GM18511 (cell line): ENCODE measurements around the gene IQCK.
"Not testable (repeated sequence)": the region's sequence is repeated elsewhere in the genome, so short reads cannot be mapped to it uniquely, and the experiment has no call there.

Source experiments
- ATAC-seq: cut with Tn5 transposase; IDR thresholded peaks from one replicate; pipeline ENCODE4 v1.9.1; 2021; ENCODE audit warnings: mild to moderate bottlenecking, moderate library complexity; ENCODE audit not compliant: unreplicated experiment

IQCK gene, protein sequence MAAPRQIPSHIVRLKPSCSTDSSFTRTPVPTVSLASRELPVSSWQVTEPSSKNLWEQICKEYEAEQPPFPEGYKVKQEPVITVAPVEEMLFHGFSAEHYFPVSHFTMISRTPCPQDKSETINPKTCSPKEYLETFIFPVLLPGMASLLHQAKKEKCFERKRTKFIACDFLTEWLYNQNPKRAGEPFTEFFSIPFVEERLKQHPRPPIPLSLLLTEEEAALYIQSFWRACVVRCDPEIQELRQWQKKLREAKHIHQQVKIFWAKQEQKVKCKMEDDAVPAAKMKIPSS

DNA sequence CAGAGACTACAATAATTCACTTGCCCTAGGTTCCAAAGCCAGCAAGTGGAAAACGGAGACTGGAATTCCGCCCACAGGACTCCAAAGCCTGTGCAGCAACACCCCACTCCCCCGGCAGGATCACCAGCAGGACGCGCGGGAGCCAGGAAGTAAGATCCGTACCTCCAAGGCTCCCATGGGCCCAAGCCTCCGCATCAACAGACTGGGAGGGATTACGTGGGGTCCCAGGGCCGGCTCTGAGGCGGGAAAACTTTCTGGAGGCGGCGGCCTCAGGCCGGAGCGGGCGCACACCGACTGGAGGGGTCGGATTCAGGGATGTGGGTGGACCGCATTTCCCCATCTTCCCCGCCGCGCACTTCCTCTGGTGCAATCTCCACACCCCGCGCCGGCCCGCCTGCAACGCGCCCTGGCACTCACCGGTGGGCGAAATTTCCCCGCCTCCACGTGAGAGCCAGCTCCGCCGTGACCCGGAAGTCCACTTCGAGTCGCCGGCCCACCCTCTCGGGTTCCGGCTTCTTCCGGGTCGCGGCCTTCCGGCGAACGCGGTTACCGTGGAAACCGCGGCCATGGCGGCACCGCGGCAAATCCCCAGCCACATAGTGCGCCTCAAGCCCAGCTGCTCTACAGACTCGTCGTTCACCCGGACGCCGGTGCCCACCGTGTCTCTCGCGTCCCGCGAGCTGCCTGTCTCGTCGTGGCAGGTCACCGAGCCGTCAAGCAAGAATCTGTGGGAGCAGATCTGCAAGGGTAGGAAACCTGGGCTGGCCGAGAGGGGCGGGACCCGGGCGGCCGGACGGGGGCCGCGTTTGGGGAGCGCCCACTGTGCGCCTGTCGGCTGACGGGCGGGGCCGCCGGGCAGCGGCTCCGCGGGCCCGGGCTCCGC is at the start of gene IQCK, which contains the start of gene KNOP1:
TSS of gene IQCK (plus strand) at position 531 of the 883 bp plus-strand sequence. CDS start at position 567, 36 bp downstream.
TSS of gene KNOP1 (minus strand) at position 487 of the 883 bp plus-strand sequence. CDS start 3,192 bp downstream, outside the sequence.
- peak; percentile 98 for ATAC-seq

DNA sequence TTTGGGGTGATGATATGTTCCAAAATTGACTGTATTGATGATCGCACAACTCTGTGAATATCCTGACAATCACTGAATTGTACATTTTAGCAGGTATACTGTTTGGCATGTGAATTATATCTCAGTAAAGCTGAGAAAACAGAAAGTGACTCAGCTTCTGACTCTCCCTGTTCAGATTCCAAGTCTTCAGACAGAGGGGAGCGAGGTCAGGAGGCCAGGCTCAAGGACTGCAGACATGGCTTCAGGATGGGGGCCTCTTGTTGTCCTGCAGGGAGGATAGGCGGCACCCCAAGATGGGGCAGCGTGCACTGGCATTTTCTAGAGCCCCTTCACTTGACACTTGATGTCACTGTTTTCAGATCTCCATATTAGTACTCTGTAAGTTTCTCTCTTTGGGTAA is 45.7 kb upstream of the IQCK start:
- ATAC-seq = no peak

DNA sequence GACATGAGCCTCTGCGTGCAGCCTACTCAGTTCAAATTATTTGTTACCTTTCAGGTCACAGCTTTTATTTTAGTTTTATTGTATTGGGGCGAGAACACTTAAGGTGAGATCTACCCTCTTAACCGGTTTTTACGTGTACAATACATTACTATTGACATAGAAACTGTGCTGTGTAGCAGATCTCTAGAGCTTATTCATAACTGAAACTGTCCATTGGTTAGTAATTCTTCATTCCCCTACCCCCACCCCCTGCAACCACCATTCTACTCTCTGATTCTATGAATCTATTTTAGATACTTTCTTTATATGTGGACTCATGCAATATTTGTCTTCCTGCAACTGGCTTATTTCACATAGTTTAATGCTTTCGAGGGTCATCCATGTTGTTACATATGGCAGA is 43.6 kb upstream of the IQCK start:
- ATAC-seq = no peak

GRCh38 chr16:19677402-19677801 is 40.7 kb upstream of the IQCK start:
- no peak for ATAC-seq

DNA sequence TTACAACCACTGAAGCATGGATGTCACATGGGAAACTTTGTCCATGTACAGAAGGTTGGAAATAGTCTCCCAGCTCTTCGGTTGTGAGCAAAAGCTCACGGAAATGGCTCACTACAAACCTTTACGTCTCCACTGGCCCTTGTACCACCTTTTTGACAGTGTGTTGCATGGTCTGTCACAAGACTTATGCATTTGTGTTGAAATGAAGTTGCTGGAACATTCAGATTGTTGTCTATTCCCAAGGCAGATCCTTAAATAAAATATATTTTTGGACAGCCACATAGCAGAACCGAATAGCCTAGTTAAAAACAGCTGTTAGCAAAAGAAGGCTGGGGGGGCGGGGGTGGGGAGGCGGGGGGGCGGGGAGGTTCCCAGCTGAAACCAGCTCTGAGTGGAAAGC is 39.3 kb upstream of the IQCK start:
- no peak for ATAC-seq

DNA sequence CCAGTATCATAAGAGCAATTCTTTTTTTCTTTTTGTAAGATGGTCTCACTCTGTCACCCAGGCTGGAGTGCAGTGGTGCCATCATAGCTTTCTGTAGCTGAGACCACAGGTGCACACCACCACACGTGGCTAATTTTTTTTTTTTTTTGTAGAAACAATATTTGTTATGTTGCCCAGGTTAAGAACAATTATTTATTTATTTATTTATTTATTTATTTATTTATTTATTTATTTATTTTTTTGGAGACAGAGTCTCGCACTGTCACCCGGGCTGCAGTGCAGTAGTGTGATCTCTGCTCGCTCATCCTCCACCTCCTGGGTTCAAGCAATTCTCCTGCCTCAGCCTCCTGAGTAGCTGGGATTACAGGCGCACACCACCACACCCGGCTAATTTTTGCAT is 38.8 kb upstream of the IQCK start:
- not testable (repeated sequence) for ATAC-seq

- no peak for ATAC-seq
Observed at GRCh38 chr16:19680881-19681340, 37.2 kb upstream of the IQCK start.

DNA sequence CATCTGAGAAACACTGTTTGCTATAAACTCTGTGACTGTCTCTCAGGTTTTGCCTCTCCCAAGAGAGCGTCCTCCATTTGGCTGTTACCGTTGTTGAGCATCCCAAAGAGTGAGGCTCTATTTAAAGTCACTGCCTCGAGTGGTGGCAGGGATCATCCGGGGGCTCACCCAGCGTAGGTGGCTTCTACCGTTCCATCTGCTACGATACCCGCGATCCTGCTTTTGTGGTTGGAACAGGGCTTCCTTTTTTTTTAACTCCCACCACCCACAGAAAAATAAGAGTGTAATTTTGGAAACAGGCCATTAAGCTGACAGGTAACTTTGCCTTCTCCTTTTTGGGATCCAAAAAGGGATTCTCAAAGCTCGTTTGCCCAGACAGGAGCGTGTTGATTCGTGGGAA is 36.4 kb upstream of the IQCK start:
- no peak for ATAC-seq

DNA sequence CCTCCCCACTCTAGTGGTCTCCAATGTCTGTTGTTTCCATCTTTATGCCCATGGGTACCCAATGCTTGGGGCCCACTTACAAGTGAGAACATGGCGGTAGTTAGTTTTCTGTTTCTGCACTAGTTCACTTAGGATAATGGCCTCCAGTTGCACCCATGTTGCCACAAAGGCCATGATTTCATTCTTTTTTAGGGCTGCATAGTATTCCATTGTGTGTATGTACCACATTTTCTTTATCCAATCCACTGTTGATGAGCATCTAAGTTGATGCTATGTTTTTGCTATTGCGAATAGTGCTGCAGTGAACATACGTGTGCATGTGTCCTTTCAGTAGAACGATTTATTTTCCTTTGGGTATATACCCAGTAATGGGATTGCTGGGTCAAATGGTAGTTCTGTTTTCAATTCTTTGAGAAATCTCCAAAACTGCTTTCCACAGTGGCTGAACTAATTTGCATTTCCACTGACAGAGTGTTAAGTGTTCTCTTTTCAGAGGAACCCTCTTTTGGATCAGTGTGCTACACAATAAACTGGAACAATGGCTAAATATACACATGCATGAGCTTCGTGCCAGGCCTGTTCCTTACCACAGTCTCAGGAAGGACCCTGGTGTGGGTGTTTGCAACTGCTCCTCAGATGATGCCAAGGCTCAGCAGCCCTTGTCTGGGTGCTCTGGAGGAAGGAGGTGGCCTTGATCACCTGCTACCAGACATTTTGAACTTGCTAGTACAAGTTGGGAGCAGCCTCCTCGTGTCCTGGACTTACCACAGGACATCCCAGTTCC is 34.4 kb upstream of the IQCK start:
- ATAC-seq = no peak

DNA sequence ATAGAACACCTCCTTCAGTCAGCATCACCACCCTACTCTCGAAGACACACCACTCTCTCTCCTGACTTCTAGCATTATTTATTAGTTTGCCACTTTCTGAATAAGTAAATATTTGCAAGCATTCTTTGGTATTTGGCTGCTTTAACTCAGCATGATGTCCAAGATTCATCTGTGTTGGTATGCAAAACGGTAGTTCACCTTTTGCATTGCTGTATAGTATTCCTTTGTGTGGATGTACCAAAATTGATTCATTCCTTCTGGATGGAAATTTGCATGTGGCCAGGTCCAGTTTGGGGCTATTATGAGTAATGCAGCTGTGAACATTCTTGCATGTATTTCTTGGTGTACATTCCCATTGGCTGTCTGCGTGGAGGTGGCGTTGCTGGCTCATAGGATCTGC is 32.9 kb upstream of the IQCK start:
- ATAC-seq = no peak

DNA sequence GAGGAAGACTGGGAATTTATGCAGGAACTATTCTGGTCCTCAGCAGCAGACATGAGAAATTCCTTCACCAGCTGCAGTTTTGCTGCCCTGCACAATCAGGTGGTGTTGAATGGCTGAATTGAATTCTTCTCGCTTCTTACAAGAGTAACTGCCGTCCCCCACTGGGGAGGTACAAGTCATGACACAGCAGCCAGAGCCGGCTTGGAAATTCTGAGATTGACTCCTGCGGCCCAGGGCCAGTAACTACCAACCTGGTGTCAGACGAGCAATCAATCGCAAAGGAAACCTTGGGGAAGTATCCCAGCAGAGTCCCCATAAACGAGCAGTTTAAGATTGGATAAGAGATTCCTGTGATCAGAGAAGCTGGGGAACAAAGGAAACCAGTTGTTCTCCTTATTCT is 30.8 kb upstream of the IQCK start:
- ATAC-seq = no peak

GRCh38 chr16:19688396-19689024 is 29.6 kb upstream of the IQCK start:
- ATAC-seq = no peak

DNA sequence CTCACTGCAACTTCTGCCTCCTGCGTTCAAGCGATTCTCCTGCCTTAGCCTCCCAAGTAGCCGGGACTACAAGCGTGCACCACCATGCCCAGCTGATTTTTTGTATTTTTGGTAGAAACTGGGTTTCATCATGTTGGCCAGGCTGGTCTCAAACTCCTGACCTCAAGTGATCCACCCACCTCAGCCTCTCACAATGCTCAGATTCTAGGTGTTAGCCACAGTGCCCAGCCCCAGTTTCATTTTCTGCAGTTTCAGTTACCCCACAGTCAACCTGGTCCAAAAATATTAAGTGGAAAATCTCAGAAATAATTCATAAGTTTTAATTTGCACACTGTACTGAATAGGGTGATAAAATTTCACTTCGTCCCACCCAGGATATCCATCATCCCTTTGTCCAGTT is 28.7 kb upstream of the IQCK start:
- no peak for ATAC-seq

- no peak for ATAC-seq
Observed at GRCh38 chr16:19690196-19690595, 27.9 kb upstream of the IQCK start.

- no peak for ATAC-seq
Observed at GRCh38 chr16:19691161-19691711, 26.8 kb upstream of the IQCK start.

DNA sequence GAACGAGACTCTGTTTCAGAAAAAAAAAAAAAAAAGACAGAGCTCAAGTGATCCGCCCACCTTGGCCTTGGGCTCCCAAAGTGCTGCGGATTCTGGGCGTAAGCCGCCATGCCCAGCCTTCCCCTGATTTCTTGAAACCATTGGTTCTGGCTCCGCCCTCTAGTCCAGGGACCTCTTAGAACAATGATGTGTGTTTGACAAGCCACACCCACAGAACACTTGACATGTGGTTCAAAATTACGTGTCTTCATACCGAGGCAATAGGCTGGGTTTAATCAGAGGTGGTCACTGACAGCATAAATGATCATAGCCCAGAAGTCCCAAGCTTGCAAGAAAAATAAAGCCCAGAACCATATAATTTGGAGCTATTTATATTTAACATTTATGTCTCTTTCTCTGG is 23.1 kb upstream of the IQCK start:
- no peak for ATAC-seq

- ATAC-seq = no peak
Observed at GRCh38 chr16:19696328-19696727, 21.7 kb upstream of the IQCK start.

DNA sequence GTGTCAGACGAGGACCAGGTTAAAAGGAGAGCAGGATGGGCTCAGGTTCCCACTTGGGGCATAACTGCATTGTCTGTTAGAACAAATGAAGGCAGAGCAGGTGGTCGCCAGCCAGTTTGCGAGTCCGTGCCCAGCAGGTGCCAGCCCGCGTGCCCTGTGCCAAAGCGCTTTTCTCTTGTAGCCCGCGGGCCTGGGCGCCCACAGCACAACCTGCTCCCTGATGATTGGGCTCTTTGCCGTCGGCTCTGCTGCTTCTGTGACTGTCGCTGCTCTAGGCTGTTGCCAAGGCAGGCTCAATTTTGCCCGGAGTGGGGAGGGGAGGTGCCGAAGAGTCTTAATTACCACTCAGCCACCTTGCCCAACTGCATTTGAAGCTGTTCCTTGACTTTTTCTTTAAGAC is 21.1 kb upstream of the IQCK start:
- no peak for ATAC-seq

DNA sequence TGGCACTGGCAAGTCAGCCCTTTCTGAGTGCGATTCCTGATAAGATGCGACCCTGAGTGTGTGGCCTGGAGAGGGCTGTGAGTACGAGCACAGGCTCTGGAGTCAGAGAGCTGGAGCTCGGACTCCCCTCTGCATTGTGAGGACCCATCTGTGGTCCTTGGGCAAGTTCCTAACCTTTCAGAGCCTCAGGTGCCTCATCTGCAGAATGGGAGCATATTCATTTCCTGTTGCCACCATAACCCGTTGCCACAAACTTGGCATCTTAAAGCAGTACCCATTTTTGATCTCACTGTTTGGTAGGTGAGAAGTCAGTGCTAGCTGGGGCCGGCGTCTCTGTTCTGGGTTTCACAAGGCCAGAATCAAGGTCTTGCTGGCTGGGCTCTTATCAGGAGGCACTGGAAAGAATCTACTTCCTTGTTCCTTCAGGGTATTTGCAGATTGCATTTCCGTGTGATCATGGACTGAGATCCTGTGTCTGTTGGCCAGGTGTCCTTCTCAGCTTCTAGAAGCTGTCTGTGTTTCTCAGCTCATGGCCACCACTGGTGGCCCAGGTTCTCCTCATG is 20.2 kb upstream of the IQCK start:
- no peak for ATAC-seq
